Effector memory CD8-positive, alpha-beta T cell (primary cell): ENCODE measurements around the gene MAGEF1.

Experiments used
- ATAC-seq: fragments of 150-1000 bp; cut with Tn5 transposase; replicated peaks from 2 replicates; pipeline ENCODE4 v1.10.0; 2021; ENCODE audit warnings: mild to moderate bottlenecking, moderate library complexity
- DNase-seq, 3 experiments: peaks; one replicate each; pipeline ENCODE4 v3.0.0; 2021
- H3K27ac Mint-ChIP-seq, 2 donors: one replicate each; pipeline ENCODE4 v1.8.0; 2022; ENCODE audit warnings: mild to moderate bottlenecking in 2 of 2, mixed read lengths in 2 of 2, moderate library complexity in 2 of 2
- H3K27me3 Mint-ChIP-seq, 2 donors: one replicate each; pipeline ENCODE4 v1.8.0; 2022; ENCODE audit warnings: mixed read lengths in 2 of 2
- H3K36me3 Mint-ChIP-seq: one replicate; pipeline ENCODE4 v1.8.0; 2022; ENCODE audit warnings: mild to moderate bottlenecking, moderate library complexity, mixed read lengths; ENCODE audit not compliant: insufficient read depth
- H3K4me1 Mint-ChIP-seq, 2 donors: one replicate each; pipeline ENCODE4 v1.8.0; 2022; ENCODE audit warnings: low read depth in 2 of 2, mixed read lengths in 2 of 2
- H3K4me3 Mint-ChIP-seq, 2 donors: one replicate each; pipeline ENCODE4 v1.8.0; 2022; ENCODE audit warnings: mild to moderate bottlenecking in 2 of 2, mixed read lengths in 2 of 2, moderate library complexity in 2 of 2
- H3K9me3 Mint-ChIP-seq, 2 donors: one replicate each; pipeline ENCODE4 v1.8.0; 2022; ENCODE audit warnings: mixed read lengths in 2 of 2

Gene MAGEF1

DNA sequence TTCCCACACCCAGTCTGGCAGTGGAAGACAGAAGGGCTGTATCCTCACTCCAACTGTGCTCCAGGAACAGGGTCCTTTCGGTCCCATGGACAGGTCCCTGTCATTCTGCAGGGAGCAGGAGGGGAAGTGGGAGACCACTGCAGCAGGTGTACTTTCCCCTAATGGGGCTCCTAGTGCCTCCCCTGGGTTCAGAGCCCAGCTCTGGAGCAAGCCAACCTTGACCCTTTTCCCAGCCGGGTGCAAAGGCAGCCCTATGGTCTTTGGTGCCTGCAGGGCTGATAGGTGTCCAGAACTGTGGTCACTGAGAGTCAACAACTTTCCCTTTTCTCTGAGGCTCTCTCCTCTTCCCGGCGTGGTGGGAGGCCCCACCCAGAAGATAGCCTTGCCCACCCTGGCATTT lies 26.8 kb downstream of the MAGEF1 start:
- H3K36me3 Mint-ChIP-seq: no peaks in the 10 kb centered on the region
- ATAC-seq: no peak
- peaks cover 33 to 50% of the 10 kb centered on the region in 2 donors for H3K27me3 Mint-ChIP-seq
- no peaks in the 10 kb centered on the region for H3K9me3 Mint-ChIP-seq
- no peak for DNase-seq
- H3K4me1 Mint-ChIP-seq: no peaks in the 10 kb centered on the region
- no peak overlapping the region for H3K4me3 Mint-ChIP-seq
- H3K27ac Mint-ChIP-seq: no peak overlapping the region

- Mint-ChIP-seq H3K36me3 (no peaks in the 10 kb centered on the region), H3K27me3 (peaks cover 25 to 40% of the 10 kb centered on the region in 2 donors), H3K9me3 (no peaks in the 10 kb centered on the region), H3K27ac (no peak overlapping the region), H3K4me3 (no peak overlapping the region), H3K4me1 (no peaks in the 10 kb centered on the region)
- DNase-seq: no peak
- no peak for ATAC-seq
Observed at GRCh38 chr3:184683900-184684560, 27.8 kb downstream of the MAGEF1 start.

DNA sequence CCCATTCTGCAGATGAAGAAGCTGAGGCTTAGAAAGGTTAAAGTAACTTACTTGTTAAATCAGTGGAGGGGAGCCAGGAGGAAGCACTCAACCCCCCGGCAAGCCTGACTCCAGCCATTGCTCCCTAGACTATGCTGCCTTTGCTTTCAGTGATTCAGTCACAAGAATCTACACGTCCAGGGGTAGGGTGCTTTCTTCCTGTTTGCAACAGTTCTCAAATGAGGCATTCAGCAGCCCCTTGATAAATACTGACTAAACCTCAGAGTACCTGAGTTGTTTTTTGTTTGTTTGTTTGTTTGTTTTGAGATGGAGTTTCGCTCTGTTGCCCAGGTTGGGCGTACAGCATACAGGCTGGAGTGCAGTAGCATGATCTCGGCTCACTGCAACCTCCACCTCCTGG lies 28.6 kb downstream of the MAGEF1 start:
- ATAC-seq: no peak
- no peak for DNase-seq
- no peaks in the 10 kb centered on the region for H3K9me3 Mint-ChIP-seq
- H3K27me3 Mint-ChIP-seq: peaks cover 18 to 36% of the 10 kb centered on the region in 2 donors
- H3K4me3 Mint-ChIP-seq: no peak overlapping the region
- H3K27ac Mint-ChIP-seq: no peak overlapping the region
- no peaks in the 10 kb centered on the region for H3K36me3 Mint-ChIP-seq
- no peaks in the 10 kb centered on the region for H3K4me1 Mint-ChIP-seq

DNA sequence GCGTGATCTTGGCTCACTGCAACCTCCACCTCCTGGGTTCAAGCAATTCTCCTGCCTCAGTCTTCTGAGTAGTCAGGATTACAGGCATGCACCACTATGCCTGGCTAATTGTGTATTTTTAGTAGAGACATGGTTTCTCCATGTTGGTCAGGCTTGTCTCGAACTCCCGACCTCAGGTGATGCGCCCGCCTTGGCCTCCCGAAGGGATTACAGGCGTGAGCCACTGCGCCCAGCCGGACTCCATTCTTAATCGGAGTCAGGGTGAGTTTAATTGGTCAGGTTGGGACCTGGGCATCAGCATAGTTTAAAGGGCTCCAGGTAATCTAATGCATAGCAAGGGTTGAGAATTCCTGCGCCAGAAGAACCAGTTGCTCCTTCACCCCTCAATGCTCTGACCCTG lies 29.2 kb downstream of the MAGEF1 start:
- Mint-ChIP-seq H3K36me3 (no peaks in the 10 kb centered on the region), H3K27me3 (peaks cover 14 to 36% of the 10 kb centered on the region in 2 donors), H3K4me3 (no peak overlapping the region), H3K27ac (no peak overlapping the region), H3K4me1 (no peaks in the 10 kb centered on the region), H3K9me3 (no peaks in the 10 kb centered on the region)
- ATAC-seq (no peak), DNase-seq (no peak)

- Mint-ChIP-seq H3K27me3 (peaks cover 12 to 45% of the 10 kb centered on the region in 2 donors), H3K27ac (no peak overlapping the region), H3K9me3 (no peaks in the 10 kb centered on the region), H3K4me3 (no peak overlapping the region), H3K4me1 (no peaks in the 10 kb centered on the region), H3K36me3 (no peaks in the 10 kb centered on the region)
- ATAC-seq: no peak
- no peak for DNase-seq
Observed at GRCh38 chr3:184680385-184681345, 31.2 kb downstream of the MAGEF1 start.

GRCh38 chr3:184679056-184679816 lies 32.6 kb downstream of the MAGEF1 start:
- peaks cover 7 to 46% of the 10 kb centered on the region in 2 donors for H3K27me3 Mint-ChIP-seq
- no peak overlapping the region for H3K4me3 Mint-ChIP-seq
- DNase-seq (no peak), ATAC-seq (no peak)
- H3K9me3 Mint-ChIP-seq: no peaks in the 10 kb centered on the region
- H3K4me1 Mint-ChIP-seq: no peaks in the 10 kb centered on the region
- no peaks in the 10 kb centered on the region for H3K36me3 Mint-ChIP-seq
- no peak overlapping the region for H3K27ac Mint-ChIP-seq

GRCh38 chr3:184678317-184679055 lies 33.4 kb downstream of the MAGEF1 start:
- Mint-ChIP-seq H3K36me3 (no peaks in the 10 kb centered on the region), H3K4me3 (no peak overlapping the region), H3K27ac (no peak overlapping the region), H3K27me3 (peaks cover 12 to 47% of the 10 kb centered on the region in 2 donors), H3K4me1 (no peaks in the 10 kb centered on the region), H3K9me3 (no peaks in the 10 kb centered on the region)
- no peak for ATAC-seq
- no peak for DNase-seq

DNA sequence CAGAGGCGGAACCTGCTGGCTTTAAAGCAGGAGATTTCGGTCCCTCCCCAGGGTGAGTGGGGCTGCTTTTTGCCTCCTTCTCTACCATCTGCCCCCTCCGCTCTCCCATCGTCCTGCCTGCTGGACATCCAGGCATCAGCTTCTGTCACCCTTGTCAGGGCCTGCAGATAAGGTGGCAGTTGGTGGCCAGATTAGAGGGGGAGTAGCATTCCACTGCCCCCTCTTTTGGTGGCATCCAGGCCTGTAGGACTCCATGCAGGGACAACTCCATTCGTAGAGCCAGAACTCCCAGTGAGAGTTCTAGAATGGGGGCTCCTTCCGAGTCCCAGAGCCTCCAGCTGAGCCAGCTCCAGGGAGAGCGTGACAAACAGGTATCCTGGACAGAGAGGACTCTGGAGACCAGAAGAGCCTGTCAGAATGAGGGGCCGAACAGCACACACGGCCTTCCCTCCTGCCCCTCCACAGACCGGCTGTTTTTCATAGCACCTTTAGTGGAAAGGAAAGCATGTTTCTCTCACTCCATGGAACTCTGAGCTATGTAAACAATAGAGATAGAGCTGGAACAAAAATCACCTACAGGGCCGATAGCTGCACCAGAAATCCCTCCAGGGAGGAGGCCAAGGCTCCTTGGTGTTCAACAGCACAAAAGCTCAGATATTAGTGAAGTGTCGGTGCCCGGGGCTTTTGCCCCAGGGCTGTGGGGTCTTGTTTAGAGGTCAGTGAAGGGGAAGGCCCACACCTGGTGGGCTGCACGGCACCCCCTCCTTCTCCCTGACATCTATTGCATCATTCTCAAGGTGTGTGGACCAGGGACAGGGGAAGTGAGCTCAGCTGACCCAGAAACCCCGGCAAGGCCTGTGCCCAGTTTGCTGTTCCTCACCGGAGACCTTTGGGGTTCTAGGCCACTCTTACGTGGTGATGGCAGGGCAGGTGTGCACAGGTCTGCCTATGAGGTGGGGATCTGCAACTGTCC lies 34.2 kb downstream of the MAGEF1 start:
- no peak overlapping the region for H3K4me3 Mint-ChIP-seq
- H3K27me3 Mint-ChIP-seq: peaks cover 12 to 52% of the 10 kb centered on the region in 2 donors
- no peak for ATAC-seq
- no peaks in the 10 kb centered on the region for H3K4me1 Mint-ChIP-seq
- DNase-seq: no peak
- peak overlapping the region in 1 of 2 donors; percentile 32 for H3K27ac Mint-ChIP-seq
- H3K36me3 Mint-ChIP-seq: no peaks in the 10 kb centered on the region
- no peaks in the 10 kb centered on the region for H3K9me3 Mint-ChIP-seq

DNA sequence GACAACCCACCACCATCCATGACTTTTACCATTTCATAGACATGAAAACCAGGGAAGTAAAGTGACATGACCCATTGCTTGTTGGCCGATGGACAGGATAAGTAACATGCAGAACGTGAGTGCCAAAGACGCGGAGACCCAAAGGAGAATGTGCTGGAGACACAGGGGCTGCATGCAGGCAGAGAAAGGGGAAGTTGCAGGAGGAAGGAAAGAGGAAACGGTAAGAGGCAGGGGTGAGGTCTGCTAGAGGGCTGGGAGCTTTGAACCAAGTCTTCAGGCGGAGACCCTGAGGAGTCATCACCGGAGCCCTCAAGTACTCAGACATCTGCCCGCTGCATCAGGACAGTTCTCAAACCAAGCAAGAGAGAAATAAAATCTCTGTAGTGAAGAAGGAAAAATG lies 34.9 kb downstream of the MAGEF1 start:
- no peak overlapping the region for H3K4me3 Mint-ChIP-seq
- DNase-seq (no peak), ATAC-seq (peak; percentile 42)
- no peaks in the 10 kb centered on the region for H3K4me1 Mint-ChIP-seq
- H3K9me3 Mint-ChIP-seq: no peaks in the 10 kb centered on the region
- H3K27ac Mint-ChIP-seq: peak overlapping the region in 1 of 2 donors; percentile 32
- peaks cover 12 to 59% of the 10 kb centered on the region in 2 donors for H3K27me3 Mint-ChIP-seq
- no peaks in the 10 kb centered on the region for H3K36me3 Mint-ChIP-seq

GRCh38 chr3:184674626-184675025 lies 37.2 kb downstream of the MAGEF1 start:
- no peaks in the 10 kb centered on the region for H3K9me3 Mint-ChIP-seq
- no peaks in the 10 kb centered on the region for H3K36me3 Mint-ChIP-seq
- peaks cover 30 to 77% of the 10 kb centered on the region in 2 donors for H3K27me3 Mint-ChIP-seq
- ATAC-seq (no peak), DNase-seq (no peak)
- H3K27ac Mint-ChIP-seq: no peak overlapping the region
- no peak overlapping the region for H3K4me3 Mint-ChIP-seq
- no peaks in the 10 kb centered on the region for H3K4me1 Mint-ChIP-seq

GRCh38 chr3:184672977-184673870 lies 38.6 kb downstream of the MAGEF1 start:
- H3K36me3 Mint-ChIP-seq: no peaks in the 10 kb centered on the region
- H3K4me3 Mint-ChIP-seq: no peak overlapping the region
- no peaks in the 10 kb centered on the region for H3K4me1 Mint-ChIP-seq
- H3K27me3 Mint-ChIP-seq: peaks cover 30 to 72% of the 10 kb centered on the region in 2 donors
- no peak for DNase-seq
- no peak for ATAC-seq
- H3K9me3 Mint-ChIP-seq: no peaks in the 10 kb centered on the region
- H3K27ac Mint-ChIP-seq: no peak overlapping the region
